B cell (primary cell): ENCODE results near the gene SPATA6L. TPM values are rescaled to one million over a fixed set of nuclear protein-coding genes. Genes with fewer than 3 reads are reported as not detected.

Source experiments
- ATAC-seq: fragments of 200-7000 bp; cut with Tn5 transposase; one replicate; pipeline ENCODE4 v1.10.0; 2021; ENCODE audit warnings: low read depth, mild to moderate bottlenecking, moderate number of reproducible peaks, moderate library complexity
- CTCF ChIA-PET: fragments of 350-600 bp; sonication (Branson Sonifier 250); formaldehyde crosslinking; loops from one replicate; lab custom pipeline; 2021; ENCODE audit warnings: antibody characterized with exemption, inconsistent platforms; lab: Charles Lee
- POLR2A ChIA-PET: fragments of 350-600 bp; sonication (Branson Sonifier 250); formaldehyde crosslinking; loops from one replicate; lab custom pipeline; 2021; ENCODE audit warnings: antibody characterized with exemption; lab: Charles Lee
- DNase-seq: peaks from one replicate; pipeline ENCODE4 v3.0.0; 2013
- H2AFZ ChIP-seq: 2 replicates; pipeline ENCODE4 v1.6.1; 2012; ENCODE audit warnings: mild to moderate bottlenecking, low read depth, low read length; ENCODE audit not compliant: insufficient read depth, poor library complexity, severe bottlenecking
- H3K27ac ChIP-seq, 2 donors: 1 replicate in 1 of 2; 2 replicates in 1 of 2; pipeline ENCODE4 v1.5.1; 2012 to 2013; ENCODE audit warnings: low read length in 2 of 2, mild to moderate bottlenecking in 2 of 2, moderate library complexity in 1 of 2
- H3K27me3 ChIP-seq, 4 experiments: fragments of 200-600 bp in 1 of 4; sonication (generic) in 1 of 4; replicated peaks in 1 of 4; 1 replicate in 2 of 4; 2 replicates in 2 of 4; pipeline versions ENCODE4 v1.6.1 to v1.7.0; 2013 to 2016; ENCODE audit warnings: low read length in 3 of 4, mild to moderate bottlenecking in 2 of 4, mixed read lengths in 1 of 4, moderate library complexity in 1 of 4; ENCODE audit not compliant: insufficient read depth in 4 of 4, control insufficient read depth in 3 of 4; ENCODE audit errors: control extremely low read depth in 1 of 4
- H3K36me3 ChIP-seq, 2 experiments: replicated peaks in 1 of 2; 1 replicate in 1 of 2; 2 replicates in 1 of 2; pipeline versions ENCODE4 v1.6.1 to v1.7.1; 2013; ENCODE audit warnings: low read length in 1 of 2; ENCODE audit not compliant: insufficient read depth in 2 of 2, control insufficient read depth in 1 of 2; ENCODE audit errors: control extremely low read depth in 1 of 2, extremely low read depth in 1 of 2
- H3K4me1 ChIP-seq, 2 donors: fragments of 200-600 bp in 1 of 2; sonication (generic) in 1 of 2; 1 replicate in 1 of 2; 2 replicates in 1 of 2; pipeline versions ENCODE4 v1.5.1 to v1.6.1; 2013 to 2017; ENCODE audit warnings: low read length in 2 of 2; ENCODE audit not compliant: control insufficient read depth in 2 of 2, insufficient read depth in 2 of 2
- H3K4me2 ChIP-seq: replicated peaks from 2 replicates; pipeline ENCODE3; 2012; ENCODE audit warnings: mild to moderate bottlenecking, low read depth, low read length; ENCODE audit not compliant: poor library complexity, severe bottlenecking
- H3K4me3 ChIP-seq, 5 experiments: fragments of 200-600 bp in 1 of 5; sonication (generic) in 1 of 5; 1 replicate in 3 of 5; 2 replicates in 2 of 5; pipeline versions ENCODE4 v1.5.1 to v1.7.0; 2011 to 2016; ENCODE audit warnings: low read length in 4 of 5, mild to moderate bottlenecking in 4 of 5, low read depth in 2 of 5, control low read depth in 1 of 5, moderate library complexity in 1 of 5; ENCODE audit not compliant: insufficient read depth in 1 of 5; ENCODE audit errors: control extremely low read depth in 1 of 5, extremely low read depth in 1 of 5
- H3K79me2 ChIP-seq: fragments of 200-600 bp; sonication (generic); one replicate; pipeline ENCODE4 v1.6.0; 2016; ENCODE audit warnings: low read length; ENCODE audit not compliant: control insufficient read depth, insufficient read depth
- H3K9ac ChIP-seq: fragments of 200-600 bp; sonication (generic); 2 replicates; pipeline ENCODE4 v1.6.1; 2017; ENCODE audit warnings: mild to moderate bottlenecking, low read length, moderate library complexity
- H3K9me3 ChIP-seq, 3 donors: one replicate each; pipeline versions ENCODE4 v1.6.1 to v1.7.1; 2013; ENCODE audit warnings: low read length in 2 of 3; ENCODE audit not compliant: control insufficient read depth in 2 of 3, insufficient read depth in 1 of 3; ENCODE audit errors: control extremely low read depth in 1 of 3
- H4K20me1 ChIP-seq: 2 replicates; pipeline ENCODE4 v1.6.0; 2012; ENCODE audit warnings: mild to moderate bottlenecking, low read length; ENCODE audit not compliant: insufficient read depth, control insufficient read depth, poor library complexity, severe bottlenecking
- H3K27ac Mint-ChIP-seq: one replicate; pipeline ENCODE4 v1.8.0; 2021; ENCODE audit warnings: mixed read lengths
- H3K27me3 Mint-ChIP-seq: one replicate; pipeline ENCODE4 v1.8.0; 2021; ENCODE audit warnings: mixed read lengths
- H3K4me1 Mint-ChIP-seq: one replicate; pipeline ENCODE4 v1.8.0; 2021; ENCODE audit warnings: mixed read lengths
- H3K4me3 Mint-ChIP-seq: one replicate; pipeline ENCODE4 v1.8.0; 2021; ENCODE audit warnings: mixed read lengths
- H3K9me3 Mint-ChIP-seq: one replicate; pipeline ENCODE4 v1.8.0; 2022; ENCODE audit warnings: mixed read lengths; ENCODE audit not compliant: insufficient read depth
- CTCF ChIP-seq: fragments of 200-600 bp; IDR thresholded peaks from one replicate; pipeline ENCODE4 v1.8.0; 2022; ENCODE audit warnings: antibody characterized with exemption, mild to moderate bottlenecking
- EZH2 ChIP-seq: IDR thresholded peaks from 2 replicates; pipeline ENCODE4 v1.6.1; 2012; ENCODE audit warnings: borderline replicate concordance, low read depth, mild to moderate bottlenecking, moderate library complexity, low read length; ENCODE audit not compliant: insufficient read depth, poor library complexity, severe bottlenecking
- WGBS: methylation state at CpG from one replicate; pipeline ENCODE4 v1.1.5; 2013; ENCODE audit warnings: missing lambda C conversion rate; ENCODE audit not compliant: insufficient coverage; 5-methylcytosine and 5-hydroxymethylcytosine counted together
- intact Hi-C: fragments of 100-400 bp; cut with micrococcal nuclease; formaldehyde crosslinking; loops from one replicate; pipeline ENCODE4 v1.10.0; 2022
- polyA plus RNA-seq: library from polyadenylated mRNA; depleted of rRNA; stranded (reverse); fragments of >200 nt; gene quantifications from 2 replicates; pipeline ENCODE4 v1.2.3, GENCODE V29; 2012
- total RNA-seq, 2 donors: library from RNA; stranded (reverse); fragments of 120-200 nt in 1 of 2; gene quantifications; 1 replicate in 1 of 2; 2 replicates in 1 of 2; pipeline versions ENCODE4 v1.2.3 to v1.2.4, GENCODE V29; 2013 to 2022

SPATA6L gene
- total and polyA plus RNA-seq, 2 donors (not counting 1 experiment from before 2014, with no cell fraction given), result 0.09 to 1.2 TPM

DNA sequence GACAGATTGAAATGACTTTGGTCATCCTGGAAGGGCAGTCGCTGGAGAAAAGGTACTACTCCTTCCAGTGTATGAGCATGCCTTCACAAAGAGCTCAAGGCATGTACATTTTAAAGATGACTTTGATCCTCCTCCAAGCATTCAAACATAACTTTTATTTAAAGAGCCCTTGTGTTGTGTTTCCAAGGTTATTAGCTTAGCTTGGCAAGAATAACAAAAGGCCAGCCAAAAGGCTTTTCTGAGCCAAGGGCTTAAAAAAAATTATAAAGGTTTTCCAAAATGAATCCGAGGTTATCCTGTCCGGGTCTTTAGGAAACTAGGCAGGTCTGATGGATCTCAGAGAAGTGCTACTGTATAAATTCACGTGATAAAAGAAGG, 75.2 kb downstream of the SPATA6L start:
- no peak for DNase-seq
- Histone ChIP-seq H3K4me1 (no peaks in the 10 kb centered on the region), H4K20me1 (no peaks in the 10 kb centered on the region), H3K9ac (no peak overlapping the region), H3K27ac (no peak overlapping the region), H2AFZ (no peak overlapping the region), H3K4me2 (no peak overlapping the region), H3K79me2 (no peaks in the 10 kb centered on the region), H3K9me3 (no peaks in the 10 kb centered on the region), H3K27me3 (no peaks in the 10 kb centered on the region), H3K36me3 (no peaks in the 10 kb centered on the region), H3K4me3 (no peak overlapping the region)
- ChIA-PET CTCF (interaction anchor here (0.9 kb wide), 1 partner anchor 14 kb away, joined by 3 read pairs; no protein-coding TSS in a partner anchor), POLR2A (no interaction called here)
- no peak overlapping the region for H3K27ac Mint-ChIP-seq
- no peak overlapping the region for H3K4me3 Mint-ChIP-seq
- TF ChIP-seq EZH2 (no peak), CTCF (no peak)
- 97% methylated on average over 3 of the region's 4 CpGs for WGBS
- ATAC-seq, result no peak
- no peaks in the 10 kb centered on the region for H3K4me1 Mint-ChIP-seq
- intact Hi-C loops, result no loop called here
- no peaks in the 10 kb centered on the region for H3K9me3 Mint-ChIP-seq
- peaks cover 7% of the 10 kb centered on the region for H3K27me3 Mint-ChIP-seq

- no peak for ATAC-seq
- 100% methylated on average over 6 of the region's 8 CpGs for WGBS
- no peak overlapping the region for H3K27ac Mint-ChIP-seq
- intact Hi-C loops, result no loop called here
- H3K9ac ChIP-seq, result no peak overlapping the region
- no peaks in the 10 kb centered on the region for H3K27me3 ChIP-seq
- H3K4me1 Mint-ChIP-seq, result no peaks in the 10 kb centered on the region
- H3K36me3 ChIP-seq, result no peaks in the 10 kb centered on the region
- H3K4me2 ChIP-seq, result no peak overlapping the region
- CTCF ChIA-PET, result interaction anchor here (0.9 kb wide), 1 partner anchor 14 kb away, joined by 3 read pairs; no protein-coding TSS in a partner anchor
- H3K9me3 ChIP-seq, result no peaks in the 10 kb centered on the region
- H3K4me3 ChIP-seq, result no peak overlapping the region
- H3K79me2 ChIP-seq, result no peaks in the 10 kb centered on the region
- H3K27me3 Mint-ChIP-seq, result peaks cover 7% of the 10 kb centered on the region
- no peaks in the 10 kb centered on the region for H3K9me3 Mint-ChIP-seq
- no peak overlapping the region for H2AFZ ChIP-seq
- H4K20me1 ChIP-seq, result no peaks in the 10 kb centered on the region
- H3K4me3 Mint-ChIP-seq, result no peak overlapping the region
- no peak overlapping the region for H3K27ac ChIP-seq
- no peaks in the 10 kb centered on the region for H3K4me1 ChIP-seq
- TF ChIP-seq CTCF (no peak), EZH2 (no peak)
- DNase-seq, result no peak
- POLR2A ChIA-PET, result no interaction called here
These were observed 75.7 kb downstream of the SPATA6L start for GRCh38 chr9:4590430-4591122.
